SK-N-SH treated with all-trans-retinoic acid at 6 μM for 48 hours (cell line): ENCODE results near the gene SH3PXD2A.

Experiments
- ARNTL ChIP-seq: fragments of 450-650 bp; formaldehyde crosslinking; IDR thresholded peaks from 2 replicates; pipeline ENCODE4 v1.5.0; 2020; ENCODE audit warnings: low read depth, mild to moderate bottlenecking, moderate library complexity, borderline replicate concordance
- ISL1 ChIP-seq: fragments of 250-450 bp; sonication (Bioruptor Pico); IDR thresholded peaks from 2 replicates; pipeline ENCODE4 v2.1.2; 2022; ENCODE audit warnings: mild to moderate bottlenecking, moderate library complexity
- SNAI2 ChIP-seq: fragments of 250-450 bp; sonication (Bioruptor Pico); IDR thresholded peaks from 2 replicates; pipeline ENCODE4 v1.5.0; 2020; ENCODE audit warnings: mild to moderate bottlenecking, moderate library complexity
- ZFP3 ChIP-seq: fragments of 250-450 bp; sonication (Bioruptor Pico); IDR thresholded peaks from 2 replicates; pipeline ENCODE4 v1.5.0; 2020; ENCODE audit warnings: mild to moderate bottlenecking, moderate library complexity
- ZNF565 ChIP-seq: fragments of 450-650 bp; formaldehyde crosslinking; conservative IDR thresholded peaks from 2 replicates; pipeline ENCODE4 v1.5.0; 2020; ENCODE audit warnings: low read depth, mild to moderate bottlenecking, moderate library complexity
- ZNF70 ChIP-seq: fragments of 450-650 bp; formaldehyde crosslinking; IDR thresholded peaks from 2 replicates; pipeline ENCODE4 v1.5.0; 2020; ENCODE audit warnings: mild to moderate bottlenecking, moderate library complexity
- TF ChIP-seq, protein P1 (sequence below): fragments of 250-450 bp; sonication (Bioruptor Pico); IDR thresholded peaks from 2 replicates; pipeline ENCODE4 v1.8.0; 2021; ENCODE audit warnings: low read depth, mild to moderate bottlenecking, moderate library complexity, borderline replicate concordance
- TF ChIP-seq, protein P2 (sequence below): fragments of 250-450 bp; sonication (Bioruptor Pico); IDR thresholded peaks from 2 replicates; pipeline ENCODE4 v1.8.0; 2020; ENCODE audit warnings: mild to moderate bottlenecking, moderate library complexity, borderline replicate concordance
- TF ChIP-seq, protein P3 (sequence below): fragments of 250-450 bp; sonication (Bioruptor Pico); IDR thresholded peaks from 2 replicates; pipeline ENCODE4 v1.5.1; 2020; ENCODE audit warnings: low read depth, mild to moderate bottlenecking, moderate library complexity
- TF ChIP-seq, protein P4 (sequence below): fragments of 250-450 bp; sonication (Bioruptor Pico); IDR thresholded peaks from 2 replicates; pipeline ENCODE4 v1.5.1; 2021; ENCODE audit warnings: mild to moderate bottlenecking, moderate library complexity

DNA sequence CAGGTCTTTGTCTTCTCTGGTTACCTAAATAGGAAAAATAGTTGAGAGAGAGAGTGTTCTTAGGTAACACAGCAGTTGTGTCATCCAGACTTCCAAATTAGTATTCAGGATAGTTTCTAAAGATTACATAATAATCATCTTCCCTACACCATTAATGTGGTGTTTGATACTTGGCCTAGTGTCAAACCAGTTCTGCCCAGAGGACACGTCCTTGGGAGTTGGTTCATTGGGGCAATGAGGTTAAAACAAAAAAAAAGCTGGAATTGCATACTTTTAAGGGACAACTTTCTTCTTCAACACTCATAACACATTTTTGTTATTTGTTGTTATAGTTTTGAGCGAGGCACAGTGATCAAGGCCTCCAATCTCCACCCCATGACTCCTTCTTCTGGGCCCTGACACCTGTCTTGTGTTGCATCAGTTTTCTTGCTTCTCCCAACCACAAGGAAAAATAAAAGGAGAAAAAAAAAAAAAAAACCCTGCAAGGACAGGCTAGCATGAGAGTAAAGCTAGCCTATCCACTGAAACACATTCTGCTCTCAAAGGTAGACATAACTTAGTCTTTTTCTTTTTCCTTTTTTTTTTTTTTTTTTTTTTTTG lies 33.8 kb upstream of the SH3PXD2A start:
- TF ChIP-seq ZNF70 (CRISPR knock-in tag), result no peak
- TF ChIP-seq, protein P1, sequence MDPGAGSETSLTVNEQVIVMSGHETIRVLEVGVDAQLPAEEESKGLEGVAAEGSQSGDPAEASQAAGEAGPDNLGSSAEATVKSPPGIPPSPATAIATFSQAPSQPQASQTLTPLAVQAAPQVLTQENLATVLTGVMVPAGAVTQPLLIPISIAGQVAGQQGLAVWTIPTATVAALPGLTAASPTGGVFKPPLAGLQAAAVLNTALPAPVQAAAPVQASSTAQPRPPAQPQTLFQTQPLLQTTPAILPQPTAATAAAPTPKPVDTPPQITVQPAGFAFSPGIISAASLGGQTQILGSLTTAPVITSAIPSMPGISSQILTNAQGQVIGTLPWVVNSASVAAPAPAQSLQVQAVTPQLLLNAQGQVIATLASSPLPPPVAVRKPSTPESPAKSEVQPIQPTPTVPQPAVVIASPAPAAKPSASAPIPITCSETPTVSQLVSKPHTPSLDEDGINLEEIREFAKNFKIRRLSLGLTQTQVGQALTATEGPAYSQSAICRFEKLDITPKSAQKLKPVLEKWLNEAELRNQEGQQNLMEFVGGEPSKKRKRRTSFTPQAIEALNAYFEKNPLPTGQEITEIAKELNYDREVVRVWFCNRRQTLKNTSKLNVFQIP (CRISPR knock-in tag), result no peak
- no peak for TF ChIP-seq ISL1 (CRISPR knock-in tag)
- no peak for TF ChIP-seq ARNTL (CRISPR knock-in tag)
- no peak for TF ChIP-seq ZFP3
- no peak for TF ChIP-seq ZNF565 (CRISPR knock-in tag)
- TF ChIP-seq, protein P2, sequence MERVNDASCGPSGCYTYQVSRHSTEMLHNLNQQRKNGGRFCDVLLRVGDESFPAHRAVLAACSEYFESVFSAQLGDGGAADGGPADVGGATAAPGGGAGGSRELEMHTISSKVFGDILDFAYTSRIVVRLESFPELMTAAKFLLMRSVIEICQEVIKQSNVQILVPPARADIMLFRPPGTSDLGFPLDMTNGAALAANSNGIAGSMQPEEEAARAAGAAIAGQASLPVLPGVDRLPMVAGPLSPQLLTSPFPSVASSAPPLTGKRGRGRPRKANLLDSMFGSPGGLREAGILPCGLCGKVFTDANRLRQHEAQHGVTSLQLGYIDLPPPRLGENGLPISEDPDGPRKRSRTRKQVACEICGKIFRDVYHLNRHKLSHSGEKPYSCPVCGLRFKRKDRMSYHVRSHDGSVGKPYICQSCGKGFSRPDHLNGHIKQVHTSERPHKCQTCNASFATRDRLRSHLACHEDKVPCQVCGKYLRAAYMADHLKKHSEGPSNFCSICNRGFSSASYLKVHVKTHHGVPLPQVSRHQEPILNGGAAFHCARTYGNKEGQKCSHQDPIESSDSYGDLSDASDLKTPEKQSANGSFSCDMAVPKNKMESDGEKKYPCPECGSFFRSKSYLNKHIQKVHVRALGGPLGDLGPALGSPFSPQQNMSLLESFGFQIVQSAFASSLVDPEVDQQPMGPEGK (CRISPR knock-in tag), result no peak
- TF ChIP-seq, protein P3, sequence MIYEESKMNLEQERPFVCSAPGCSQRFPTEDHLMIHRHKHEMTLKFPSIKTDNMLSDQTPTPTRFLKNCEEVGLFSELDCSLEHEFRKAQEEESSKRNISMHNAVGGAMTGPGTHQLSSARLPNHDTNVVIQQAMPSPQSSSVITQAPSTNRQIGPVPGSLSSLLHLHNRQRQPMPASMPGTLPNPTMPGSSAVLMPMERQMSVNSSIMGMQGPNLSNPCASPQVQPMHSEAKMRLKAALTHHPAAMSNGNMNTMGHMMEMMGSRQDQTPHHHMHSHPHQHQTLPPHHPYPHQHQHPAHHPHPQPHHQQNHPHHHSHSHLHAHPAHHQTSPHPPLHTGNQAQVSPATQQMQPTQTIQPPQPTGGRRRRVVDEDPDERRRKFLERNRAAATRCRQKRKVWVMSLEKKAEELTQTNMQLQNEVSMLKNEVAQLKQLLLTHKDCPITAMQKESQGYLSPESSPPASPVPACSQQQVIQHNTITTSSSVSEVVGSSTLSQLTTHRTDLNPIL (CRISPR knock-in tag), result no peak
- TF ChIP-seq, protein P4, sequence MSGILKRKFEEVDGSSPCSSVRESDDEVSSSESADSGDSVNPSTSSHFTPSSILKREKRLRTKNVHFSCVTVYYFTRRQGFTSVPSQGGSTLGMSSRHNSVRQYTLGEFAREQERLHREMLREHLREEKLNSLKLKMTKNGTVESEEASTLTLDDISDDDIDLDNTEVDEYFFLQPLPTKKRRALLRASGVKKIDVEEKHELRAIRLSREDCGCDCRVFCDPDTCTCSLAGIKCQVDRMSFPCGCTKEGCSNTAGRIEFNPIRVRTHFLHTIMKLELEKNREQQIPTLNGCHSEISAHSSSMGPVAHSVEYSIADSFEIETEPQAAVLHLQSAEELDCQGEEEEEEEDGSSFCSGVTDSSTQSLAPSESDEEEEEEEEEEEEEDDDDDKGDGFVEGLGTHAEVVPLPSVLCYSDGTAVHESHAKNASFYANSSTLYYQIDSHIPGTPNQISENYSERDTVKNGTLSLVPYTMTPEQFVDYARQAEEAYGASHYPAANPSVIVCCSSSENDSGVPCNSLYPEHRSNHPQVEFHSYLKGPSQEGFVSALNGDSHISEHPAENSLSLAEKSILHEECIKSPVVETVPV, result no peak
- TF ChIP-seq SNAI2 (CRISPR knock-in tag), result no peak
